ENCODE data around the gene RGS6. TPM values are rescaled to one million over a fixed set of nuclear protein-coding genes. Genes with fewer than 3 reads are reported as not detected.

Gene RGS6
- total RNA-seq, 1 donor from 2014 or later = 2.8 TPM

DNA sequence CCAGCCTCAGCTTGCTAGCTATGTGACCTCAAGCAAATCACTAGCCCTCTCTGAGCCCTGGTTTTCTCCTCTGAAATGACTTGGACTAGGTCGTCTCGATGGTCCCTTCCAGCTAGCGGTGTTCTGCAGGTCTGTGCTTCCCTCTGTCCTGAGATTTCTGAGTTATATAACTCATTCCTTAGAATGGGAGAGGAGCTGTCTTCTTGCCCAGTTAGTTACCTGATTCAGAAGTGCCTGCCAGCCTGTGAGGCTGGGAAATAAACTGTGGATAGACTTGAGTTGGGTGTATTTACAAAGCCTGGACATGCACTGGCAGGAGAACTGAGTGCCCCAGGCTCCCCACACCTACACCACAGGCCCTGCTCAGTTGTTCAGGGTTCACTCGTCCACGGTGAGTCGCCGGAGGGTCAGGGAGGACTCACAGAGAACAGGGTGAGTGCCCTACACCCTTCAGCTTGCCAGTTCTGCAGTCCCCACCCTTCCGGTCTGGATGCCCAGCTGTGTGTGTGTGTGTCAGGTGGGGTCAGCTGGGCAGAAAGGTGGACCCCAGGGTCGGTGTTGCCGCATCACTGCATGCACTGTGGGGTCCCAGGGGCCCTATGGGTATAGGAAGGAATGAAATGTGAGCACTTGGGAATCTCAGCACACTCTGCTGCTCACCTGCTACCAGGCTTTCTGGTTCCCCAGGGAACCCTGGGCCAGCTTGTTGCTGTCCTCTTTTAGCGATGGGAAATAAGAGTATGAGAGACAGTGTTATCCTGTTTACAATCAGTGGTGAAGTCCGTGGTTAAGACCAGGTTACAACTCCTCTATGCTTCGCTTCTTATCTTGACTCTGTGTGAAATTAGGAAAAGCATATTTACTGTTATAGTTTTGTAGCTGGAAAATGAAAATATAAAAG, 613.4 kb downstream of the RGS6 start:
- TF ChIP-seq, protein P1, sequence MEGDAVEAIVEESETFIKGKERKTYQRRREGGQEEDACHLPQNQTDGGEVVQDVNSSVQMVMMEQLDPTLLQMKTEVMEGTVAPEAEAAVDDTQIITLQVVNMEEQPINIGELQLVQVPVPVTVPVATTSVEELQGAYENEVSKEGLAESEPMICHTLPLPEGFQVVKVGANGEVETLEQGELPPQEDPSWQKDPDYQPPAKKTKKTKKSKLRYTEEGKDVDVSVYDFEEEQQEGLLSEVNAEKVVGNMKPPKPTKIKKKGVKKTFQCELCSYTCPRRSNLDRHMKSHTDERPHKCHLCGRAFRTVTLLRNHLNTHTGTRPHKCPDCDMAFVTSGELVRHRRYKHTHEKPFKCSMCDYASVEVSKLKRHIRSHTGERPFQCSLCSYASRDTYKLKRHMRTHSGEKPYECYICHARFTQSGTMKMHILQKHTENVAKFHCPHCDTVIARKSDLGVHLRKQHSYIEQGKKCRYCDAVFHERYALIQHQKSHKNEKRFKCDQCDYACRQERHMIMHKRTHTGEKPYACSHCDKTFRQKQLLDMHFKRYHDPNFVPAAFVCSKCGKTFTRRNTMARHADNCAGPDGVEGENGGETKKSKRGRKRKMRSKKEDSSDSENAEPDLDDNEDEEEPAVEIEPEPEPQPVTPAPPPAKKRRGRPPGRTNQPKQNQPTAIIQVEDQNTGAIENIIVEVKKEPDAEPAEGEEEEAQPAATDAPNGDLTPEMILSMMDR (conservative IDR thresholded peaks at IDR 0.05) = no peak
- no peaks in the 10 kb centered on the region for H3K9me3 Mint-ChIP-seq
- no peaks in the 10 kb centered on the region for H3K4me1 Mint-ChIP-seq
- H3K36me3 Mint-ChIP-seq (ENCODE audit: low read depth) = no peaks in the 10 kb centered on the region
- no peaks in the 10 kb centered on the region for H3K27me3 Mint-ChIP-seq (ENCODE audit: low read depth)
- DNase-seq (ENCODE audit: low read depth, low spot score) = no peak
- no peak overlapping the region for H3K27ac Mint-ChIP-seq (ENCODE audit: unreplicated experiment)
- no peak overlapping the region for H3K4me3 Mint-ChIP-seq

DNA sequence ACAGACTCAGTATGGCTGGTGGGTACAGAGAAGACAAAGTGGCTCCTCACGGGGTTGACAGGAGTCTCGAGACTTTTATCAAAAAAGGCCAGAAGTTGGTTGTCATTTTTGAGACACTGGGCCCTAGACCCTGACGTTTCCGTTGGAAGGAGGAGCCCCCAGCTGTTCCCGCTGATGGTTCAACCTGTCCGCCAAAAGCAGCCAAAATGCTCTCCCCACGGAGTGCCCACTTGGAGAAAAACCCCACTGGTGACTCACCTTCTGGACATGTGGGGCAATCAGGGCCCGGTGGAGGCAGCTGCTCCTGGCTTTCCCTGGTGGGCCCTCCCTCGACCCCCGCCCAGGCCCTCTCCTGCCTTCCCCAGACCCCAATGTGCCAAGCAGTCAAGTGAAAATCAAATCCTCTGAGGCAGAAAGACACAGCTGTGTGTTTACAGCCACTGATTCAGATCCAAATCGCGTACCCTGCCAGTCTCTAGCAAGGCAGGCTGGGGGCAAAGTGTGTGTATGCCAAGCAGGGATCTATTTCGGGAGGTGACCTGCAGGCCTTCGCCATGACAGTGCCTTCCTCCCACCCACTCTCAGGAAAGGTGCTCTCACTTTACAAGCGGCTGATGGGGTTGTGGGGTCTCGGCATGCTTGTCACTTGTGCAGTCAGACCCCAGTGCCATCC, 614.3 kb downstream of the RGS6 start:
- no peak overlapping the region for H3K27ac Mint-ChIP-seq (ENCODE audit: unreplicated experiment)
- H3K4me1 Mint-ChIP-seq = no peaks in the 10 kb centered on the region
- TF ChIP-seq, protein P1 (conservative IDR thresholded peaks at IDR 0.05) = no peak

DNA sequence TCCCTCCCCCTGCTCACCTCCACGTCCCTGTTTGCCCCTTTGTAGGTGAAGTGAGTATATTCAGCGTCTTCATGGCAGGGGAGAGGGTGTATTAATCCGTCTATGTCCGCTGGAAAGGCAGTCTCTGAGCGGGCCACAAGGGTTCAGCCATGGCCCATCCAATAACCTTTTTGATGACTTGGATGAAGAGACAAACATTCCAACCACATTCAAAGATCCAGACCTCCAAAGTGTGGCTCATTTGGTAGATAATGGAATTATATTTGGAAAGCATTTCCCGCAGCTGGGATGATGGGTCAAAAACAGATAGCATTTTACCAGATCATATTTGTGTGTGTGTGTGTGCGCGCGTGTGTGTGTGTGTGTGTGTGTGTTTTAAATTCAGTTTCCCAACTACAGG, 615.8 kb downstream of the RGS6 start:
- no peaks in the 10 kb centered on the region for H3K4me1 Mint-ChIP-seq
- no peaks in the 10 kb centered on the region for H3K9me3 Mint-ChIP-seq
- H3K36me3 Mint-ChIP-seq (ENCODE audit: low read depth) = no peaks in the 10 kb centered on the region
- no peak for DNase-seq (ENCODE audit: low read depth, low spot score)
- H3K4me3 Mint-ChIP-seq = no peak overlapping the region
- TF ChIP-seq, protein P1 (conservative IDR thresholded peaks at IDR 0.05) = no peak
- peaks cover 2% of the 10 kb centered on the region for H3K27me3 Mint-ChIP-seq (ENCODE audit: low read depth)
- no peak overlapping the region for H3K27ac Mint-ChIP-seq (ENCODE audit: unreplicated experiment)

More for the DNA sequence above, 614.3 kb downstream of the RGS6 start:
- no peak for DNase-seq (ENCODE audit: low read depth, low spot score)
- Mint-ChIP-seq H3K27me3 (ENCODE audit: low read depth) (no peaks in the 10 kb centered on the region), H3K36me3 (ENCODE audit: low read depth) (no peaks in the 10 kb centered on the region), H3K9me3 (no peaks in the 10 kb centered on the region), H3K4me3 (no peak overlapping the region)

DNA sequence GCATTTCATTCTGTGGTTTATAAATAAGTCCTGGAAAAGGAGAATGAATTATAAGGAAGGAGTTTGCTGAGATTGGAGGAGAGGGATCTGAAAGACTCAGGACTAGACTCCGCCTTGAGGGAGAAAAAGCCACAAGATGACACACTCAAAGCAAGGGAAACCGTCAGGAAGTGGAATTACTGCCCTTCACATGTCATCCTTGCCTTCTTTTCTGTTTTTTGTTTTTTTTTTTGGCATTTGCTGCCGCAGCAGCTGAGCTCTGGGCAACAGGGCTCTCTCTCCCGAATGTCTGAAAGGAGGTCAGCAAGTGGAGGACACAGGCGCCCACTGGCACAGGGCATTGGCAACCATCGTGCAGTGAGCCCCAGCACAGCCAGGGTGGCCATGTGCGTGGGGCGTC, 616.8 kb downstream of the RGS6 start:
- DNase-seq (ENCODE audit: low read depth, low spot score) = no peak
- no peak overlapping the region for H3K27ac Mint-ChIP-seq (ENCODE audit: unreplicated experiment)
- no peaks in the 10 kb centered on the region for H3K36me3 Mint-ChIP-seq (ENCODE audit: low read depth)
- H3K4me3 Mint-ChIP-seq = no peak overlapping the region
- H3K9me3 Mint-ChIP-seq = no peaks in the 10 kb centered on the region
- H3K4me1 Mint-ChIP-seq = no peaks in the 10 kb centered on the region
- TF ChIP-seq, protein P1 (conservative IDR thresholded peaks at IDR 0.05) = no peak
- H3K27me3 Mint-ChIP-seq (ENCODE audit: low read depth) = peaks cover 2% of the 10 kb centered on the region

DNA sequence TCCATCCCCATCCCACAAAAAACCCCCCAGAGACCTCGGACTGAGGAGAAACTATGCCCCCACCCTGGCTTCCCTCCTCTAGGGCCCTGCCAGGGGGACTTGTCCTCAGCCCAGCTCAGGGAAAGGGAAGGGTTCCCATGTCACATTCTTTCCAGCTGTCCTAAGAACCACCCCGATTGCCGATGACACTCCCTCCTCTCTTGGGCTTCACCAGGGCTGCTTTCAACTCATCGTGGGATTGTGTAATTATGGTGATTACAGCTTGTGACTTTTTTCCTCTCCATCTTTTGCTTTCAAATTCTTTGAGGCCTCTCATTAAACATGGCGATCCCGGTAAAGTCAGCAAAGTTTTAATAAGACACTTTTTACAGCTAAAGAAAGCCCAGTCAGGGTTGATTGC, 617.6 kb downstream of the RGS6 start:
- Mint-ChIP-seq H3K4me1 (no peaks in the 10 kb centered on the region), H3K4me3 (no peak overlapping the region), H3K27me3 (ENCODE audit: low read depth) (peaks cover 2% of the 10 kb centered on the region), H3K9me3 (no peaks in the 10 kb centered on the region), H3K36me3 (ENCODE audit: low read depth) (no peaks in the 10 kb centered on the region), H3K27ac (ENCODE audit: unreplicated experiment) (no peak overlapping the region)
- TF ChIP-seq, protein P1 (conservative IDR thresholded peaks at IDR 0.05) = no peak
- no peak for DNase-seq (ENCODE audit: low read depth, low spot score)

All from neural crest cell (in vitro differentiated cells).